Calu3 (cell line): ENCODE measurements around the gene RXRA. TPM values are rescaled to one million over a fixed set of nuclear protein-coding genes. Genes with fewer than 3 reads are reported as not detected.

Experiments used
- BruUV-seq: library from RNA; stranded (reverse); fragments of 400-500 nt; replicated peaks from 2 replicates; lab custom pipeline; 2021; lab: Mats Ljungman, UMichigan
- CTCF ChIA-PET: fragments of 300-600 bp; sonication (Branson Sonifier 250); formaldehyde crosslinking; loops from one replicate; lab custom pipeline; 2022; ENCODE audit warnings: antibody characterized with exemption; lab: Charles Lee
- DNase-seq: peaks from one replicate; pipeline ENCODE4 v3.0.0; 2022
- H3K27ac Mint-ChIP-seq: one replicate; pipeline ENCODE4 v1.8.0; 2022; ENCODE audit warnings: mixed read lengths; ENCODE audit not compliant: unreplicated experiment
- H3K27me3 Mint-ChIP-seq: one replicate; pipeline ENCODE4 v1.8.0; 2022; ENCODE audit warnings: mixed read lengths; ENCODE audit not compliant: unreplicated experiment
- H3K36me3 Mint-ChIP-seq: one replicate; pipeline ENCODE4 v1.8.0; 2022; ENCODE audit warnings: mild to moderate bottlenecking, moderate library complexity, mixed read lengths; ENCODE audit not compliant: insufficient read depth, unreplicated experiment
- H3K4me1 Mint-ChIP-seq: one replicate; pipeline ENCODE4 v1.8.0; 2022; ENCODE audit warnings: mild to moderate bottlenecking, low read depth, mixed read lengths; ENCODE audit not compliant: unreplicated experiment
- H3K4me3 Mint-ChIP-seq: one replicate; pipeline ENCODE4 v1.8.0; 2022; ENCODE audit warnings: mild to moderate bottlenecking, low read depth, moderate library complexity, mixed read lengths; ENCODE audit not compliant: unreplicated experiment
- H3K9me3 Mint-ChIP-seq: one replicate; pipeline ENCODE4 v1.8.0; 2022; ENCODE audit warnings: low read depth, mixed read lengths; ENCODE audit not compliant: unreplicated experiment
- intact Hi-C: fragments of 100-400 bp; cut with micrococcal nuclease; formaldehyde crosslinking; loops from one replicate; pipeline ENCODE4 v1.10.0; 2022; ENCODE audit not compliant: unreplicated experiment
- total RNA-seq: library from RNA; stranded (reverse); gene quantifications from 2 replicates; pipeline ENCODE4 v1.2.3, GENCODE V29; 2022
- TF ChIP-seq, protein P1 (sequence below): fragments of 200-600 bp; IDR thresholded peaks from one replicate; pipeline ENCODE4 v1.8.0; 2022; ENCODE audit warnings: antibody characterized with exemption; ENCODE audit not compliant: unreplicated experiment

Gene RXRA
- total RNA-seq, 1 experiment from 2014 or later, result 15.0 TPM

DNA sequence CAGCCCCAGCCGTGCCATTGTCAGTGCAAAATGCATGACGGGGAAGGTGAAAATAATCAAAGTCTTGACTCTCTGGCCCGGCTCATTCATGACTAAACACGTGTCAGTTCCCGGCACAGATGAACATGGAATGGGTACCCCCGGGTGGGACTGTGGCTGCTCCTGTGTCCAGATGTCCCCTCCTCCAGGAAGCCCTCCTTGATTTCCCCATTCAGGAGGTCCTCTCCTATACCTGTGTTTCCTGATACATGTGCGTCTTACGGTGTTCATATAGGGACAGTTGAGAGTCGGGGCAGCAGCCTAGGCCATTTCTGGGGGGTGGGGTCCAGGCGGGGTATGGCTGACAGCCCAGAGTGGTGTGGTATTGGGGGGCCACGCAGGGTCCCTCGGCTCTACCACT lies 19.5 kb downstream of the RXRA start:
- CTCF ChIA-PET, result no interaction called here
- no peaks in the 10 kb centered on the region for H3K27me3 Mint-ChIP-seq
- intact Hi-C loops, result no loop called here
- H3K27ac Mint-ChIP-seq, result no peak overlapping the region
- no peaks in the 10 kb centered on the region for H3K4me1 Mint-ChIP-seq
- TF ChIP-seq, protein P1, sequence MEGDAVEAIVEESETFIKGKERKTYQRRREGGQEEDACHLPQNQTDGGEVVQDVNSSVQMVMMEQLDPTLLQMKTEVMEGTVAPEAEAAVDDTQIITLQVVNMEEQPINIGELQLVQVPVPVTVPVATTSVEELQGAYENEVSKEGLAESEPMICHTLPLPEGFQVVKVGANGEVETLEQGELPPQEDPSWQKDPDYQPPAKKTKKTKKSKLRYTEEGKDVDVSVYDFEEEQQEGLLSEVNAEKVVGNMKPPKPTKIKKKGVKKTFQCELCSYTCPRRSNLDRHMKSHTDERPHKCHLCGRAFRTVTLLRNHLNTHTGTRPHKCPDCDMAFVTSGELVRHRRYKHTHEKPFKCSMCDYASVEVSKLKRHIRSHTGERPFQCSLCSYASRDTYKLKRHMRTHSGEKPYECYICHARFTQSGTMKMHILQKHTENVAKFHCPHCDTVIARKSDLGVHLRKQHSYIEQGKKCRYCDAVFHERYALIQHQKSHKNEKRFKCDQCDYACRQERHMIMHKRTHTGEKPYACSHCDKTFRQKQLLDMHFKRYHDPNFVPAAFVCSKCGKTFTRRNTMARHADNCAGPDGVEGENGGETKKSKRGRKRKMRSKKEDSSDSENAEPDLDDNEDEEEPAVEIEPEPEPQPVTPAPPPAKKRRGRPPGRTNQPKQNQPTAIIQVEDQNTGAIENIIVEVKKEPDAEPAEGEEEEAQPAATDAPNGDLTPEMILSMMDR, result no peak
- DNase-seq, result no peak
- H3K36me3 Mint-ChIP-seq, result peaks cover 6% of the 10 kb centered on the region
- H3K9me3 Mint-ChIP-seq, result no peaks in the 10 kb centered on the region
- no peak overlapping the region for H3K4me3 Mint-ChIP-seq
- BruUV-seq, result no TSS peak

DNA sequence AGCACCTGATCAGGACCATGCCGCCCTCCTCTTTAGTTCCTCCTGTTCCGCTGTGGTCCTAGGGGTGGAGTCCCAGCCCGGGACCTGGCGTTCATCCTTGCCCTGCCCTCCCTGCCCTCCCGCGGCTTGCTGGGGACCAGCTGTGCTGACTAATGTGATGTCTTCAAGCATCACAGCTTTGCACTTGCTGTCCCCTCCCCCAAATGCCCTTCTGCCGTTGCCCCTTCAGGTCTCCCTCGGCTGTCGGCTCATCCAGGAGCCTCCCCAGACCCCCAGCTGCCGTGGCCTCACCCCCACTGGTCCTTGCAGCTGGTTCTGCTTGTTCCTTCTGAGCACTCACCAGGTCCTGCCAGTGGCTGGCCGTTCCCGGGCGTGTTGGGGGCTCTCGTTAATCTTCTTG lies 19.9 kb downstream of the RXRA start:
- intact Hi-C loops, result no loop called here
- DNase-seq, result no peak
- TF ChIP-seq, protein P1, result no peak
- Mint-ChIP-seq H3K27me3 (no peaks in the 10 kb centered on the region), H3K36me3 (peaks cover 6% of the 10 kb centered on the region), H3K4me3 (no peak overlapping the region), H3K27ac (no peak overlapping the region), H3K4me1 (no peaks in the 10 kb centered on the region), H3K9me3 (no peaks in the 10 kb centered on the region)
- no TSS peak for BruUV-seq
- CTCF ChIA-PET, result no interaction called here

DNA sequence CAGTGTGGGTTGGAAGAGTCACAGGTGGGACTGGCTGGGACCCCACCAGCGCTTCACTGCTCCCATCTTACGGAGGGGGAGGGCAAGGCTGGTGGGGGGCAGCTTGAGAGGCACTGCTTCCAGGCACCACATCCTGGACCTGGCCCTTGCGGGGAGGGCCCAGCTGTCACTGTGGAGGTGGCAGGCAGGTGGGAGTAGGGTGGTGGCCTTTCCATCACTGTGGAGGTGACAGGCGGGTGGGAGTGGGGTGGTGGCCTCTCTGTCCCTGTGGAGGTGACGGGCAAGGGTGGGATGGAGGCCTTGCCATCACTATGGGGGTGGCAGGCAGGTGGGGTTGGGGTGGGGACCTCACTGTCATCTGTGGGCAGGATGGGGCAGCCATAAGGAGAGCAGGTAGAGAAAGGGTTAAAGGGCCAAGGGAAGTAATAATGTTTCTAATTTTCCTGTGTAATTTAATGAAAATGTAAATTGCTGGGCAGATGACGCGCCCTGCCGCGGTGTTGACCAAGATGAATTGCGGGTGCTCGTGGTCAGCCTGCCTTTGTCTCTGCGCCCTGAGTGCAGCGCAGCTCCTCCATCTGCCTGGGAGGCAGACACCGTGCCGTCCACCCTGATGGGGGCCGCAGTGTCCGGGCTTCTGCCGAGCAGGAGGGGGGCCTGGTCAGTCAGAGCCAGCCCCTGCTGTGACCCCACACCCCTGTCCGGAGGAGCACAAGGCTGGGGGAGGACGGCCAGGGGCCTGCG lies 20.8 kb downstream of the RXRA start:
- no peaks in the 10 kb centered on the region for H3K27me3 Mint-ChIP-seq

DNA sequence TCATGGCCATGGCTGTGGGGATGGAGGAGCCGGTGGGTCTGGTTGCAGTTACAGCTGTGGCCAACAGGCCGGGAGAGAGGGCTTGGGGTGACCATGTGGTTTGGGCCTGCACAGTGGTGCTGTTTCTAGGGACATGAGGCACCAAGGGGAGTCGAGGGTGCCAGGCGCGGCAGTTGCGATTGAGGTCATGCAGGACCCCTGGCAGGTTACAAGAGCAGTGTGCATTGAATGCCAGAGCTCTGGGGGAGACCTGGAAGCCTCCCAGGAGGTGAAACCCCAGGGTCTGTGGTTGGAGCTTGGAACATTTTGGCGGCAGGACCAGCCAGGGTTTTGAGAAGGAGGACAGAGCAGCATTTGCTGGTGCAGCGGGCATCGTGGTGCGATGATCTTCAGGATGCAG lies 21.7 kb downstream of the RXRA start:
- H3K27ac Mint-ChIP-seq, result peak overlapping the region; percentile 36
- CTCF ChIA-PET, result no interaction called here
- H3K4me1 Mint-ChIP-seq, result no peaks in the 10 kb centered on the region
- H3K27me3 Mint-ChIP-seq, result no peaks in the 10 kb centered on the region
- intact Hi-C loops, result no loop called here
- H3K36me3 Mint-ChIP-seq, result peaks cover 11% of the 10 kb centered on the region
- no peak for DNase-seq
- TF ChIP-seq, protein P1, result no peak
- H3K4me3 Mint-ChIP-seq, result no peak overlapping the region
- no TSS peak for BruUV-seq
- H3K9me3 Mint-ChIP-seq, result no peaks in the 10 kb centered on the region

More for the DNA sequence above, 20.8 kb downstream of the RXRA start:
- Mint-ChIP-seq H3K27ac (no peak overlapping the region), H3K36me3 (peaks cover 10% of the 10 kb centered on the region), H3K4me3 (no peak overlapping the region), H3K4me1 (no peaks in the 10 kb centered on the region), H3K9me3 (no peaks in the 10 kb centered on the region)
- intact Hi-C loops, result no loop called here
- CTCF ChIA-PET, result interaction anchor here (0.6 kb wide), 1 partner anchor 685 kb away, joined by 3 read pairs; no protein-coding TSS in a partner anchor
- no peak for DNase-seq
- TF ChIP-seq, protein P1, result no peak
- BruUV-seq, result no TSS peak
